NCI-H1436 treated with DMSO at 0.1 percent for 48 hours (cell line): ENCODE measurements around the gene GID8.
"Not testable (repeated sequence)": the region's sequence is repeated elsewhere in the genome, so short reads cannot be mapped to it uniquely, and the experiment has no call there.

Source experiments
- DNase-seq: peaks from one replicate; lab custom pipeline; 2025; lab: John Stamatoyannopoulos, UW

The GID8 gene

GRCh38 chr20:62922451-62922921 is 15.5 kb upstream of the GID8 start:
- no peak for DNase-seq

GRCh38 chr20:62923059-62923668 is 14.8 kb upstream of the GID8 start:
- DNase-seq: not testable (repeated sequence)

- no peak for DNase-seq
Observed at GRCh38 chr20:62923669-62924441, 14.1 kb upstream of the GID8 start.

- DNase-seq: no peak
Observed at GRCh38 chr20:62924442-62925075, 13.4 kb upstream of the GID8 start.

- DNase-seq: no peak
Observed at GRCh38 chr20:62925076-62925419, 12.9 kb upstream of the GID8 start.

GRCh38 chr20:62925420-62926228 is 12.3 kb upstream of the GID8 start:
- DNase-seq: no peak

- DNase-seq: peak; percentile 71
Observed at GRCh38 chr20:62926229-62927127, 11.5 kb upstream of the GID8 start, which contains the start of gene DIDO1. DIDO1 (minus strand) TSS chr20:62926505.

- DNase-seq: no peak
Observed at GRCh38 chr20:62927128-62927705, 10.7 kb upstream of the GID8 start.

- DNase-seq: no peak
Observed at GRCh38 chr20:62928246-62928939, 9.6 kb upstream of the GID8 start.

GRCh38 chr20:62929051-62929538 is 8.9 kb upstream of the GID8 start:
- no peak for DNase-seq

GRCh38 chr20:62931464-62931863 is 6.5 kb upstream of the GID8 start:
- no peak for DNase-seq

GRCh38 chr20:62933966-62934365 is 4.0 kb upstream of the GID8 start:
- DNase-seq: no peak

- DNase-seq: no peak
Observed at GRCh38 chr20:62935204-62935967, 2.6 kb upstream of the GID8 start.

GRCh38 chr20:62935968-62936585 is 1.9 kb upstream of the GID8 start:
- no peak for DNase-seq

GRCh38 chr20:62937268-62938104 is 461 bp upstream of the GID8 start:
- peak; percentile 77 for DNase-seq

- DNase-seq: no peak
Observed at GRCh38 chr20:62940875-62941274, 2.9 kb downstream of the GID8 start.

- no peak for DNase-seq
Observed at GRCh38 chr20:62941792-62942191, 3.8 kb downstream of the GID8 start.

- DNase-seq: no peak
Observed at GRCh38 chr20:62942456-62942855, 4.5 kb downstream of the GID8 start.
